Adrenal gland (tissue), 5 donors: ENCODE measurements around the gene FBRSL1.

Experiments used
- CTCF ChIP-seq, 6 experiments: fragments of 450-650 bp in 4 of 6; fragments of 200-600 bp in 2 of 6; sonication (generic) in 1 of 6; IDR thresholded peaks; 1 replicate in 5 of 6; 2 replicates in 1 of 6; pipeline versions ENCODE4 v1.5.1 to v1.8.0; 2016 to 2021; ENCODE audit warnings: antibody characterized with exemption in 6 of 6, mild to moderate bottlenecking in 2 of 6, moderate library complexity in 1 of 6
- POLR2A ChIP-seq, 2 donors: fragments of 450-650 bp; IDR thresholded peaks; one replicate each; pipeline ENCODE4 v1.6.1; 2017; ENCODE audit warnings: antibody characterized with exemption in 2 of 2, mild to moderate bottlenecking in 2 of 2, moderate library complexity in 1 of 2
- donor health status: DM: no; HTN: no; CAD: no.

GRCh38 chr12:132454933-132455418, 35.0 kb upstream of the FBRSL1 start:
- no peak for TF ChIP-seq CTCF (IDR thresholded peaks at IDR 0.05)
- no peak for TF ChIP-seq POLR2A (IDR thresholded peaks at IDR 0.05)
